HG02840 (cell line): ENCODE data around the gene ZNF532.
"Not testable (repeated sequence)": the region's sequence is repeated elsewhere in the genome, so short reads cannot be mapped to it uniquely, and the experiment has no call there.

ENCODE experiments used
- ATAC-seq: cut with Tn5 transposase; IDR thresholded peaks from one replicate; pipeline ENCODE4 v1.9.1; 2021; ENCODE audit warnings: mild to moderate bottlenecking, moderate library complexity, moderate number of reproducible peaks; ENCODE audit not compliant: unreplicated experiment, low FRiP score

ZNF532 gene

GRCh38 chr18:59025532-59025931 is 160.9 kb downstream of the ZNF532 start:
- ATAC-seq = not testable (repeated sequence)

GRCh38 chr18:59026364-59026763 is 161.7 kb downstream of the ZNF532 start:
- no peak for ATAC-seq

DNA sequence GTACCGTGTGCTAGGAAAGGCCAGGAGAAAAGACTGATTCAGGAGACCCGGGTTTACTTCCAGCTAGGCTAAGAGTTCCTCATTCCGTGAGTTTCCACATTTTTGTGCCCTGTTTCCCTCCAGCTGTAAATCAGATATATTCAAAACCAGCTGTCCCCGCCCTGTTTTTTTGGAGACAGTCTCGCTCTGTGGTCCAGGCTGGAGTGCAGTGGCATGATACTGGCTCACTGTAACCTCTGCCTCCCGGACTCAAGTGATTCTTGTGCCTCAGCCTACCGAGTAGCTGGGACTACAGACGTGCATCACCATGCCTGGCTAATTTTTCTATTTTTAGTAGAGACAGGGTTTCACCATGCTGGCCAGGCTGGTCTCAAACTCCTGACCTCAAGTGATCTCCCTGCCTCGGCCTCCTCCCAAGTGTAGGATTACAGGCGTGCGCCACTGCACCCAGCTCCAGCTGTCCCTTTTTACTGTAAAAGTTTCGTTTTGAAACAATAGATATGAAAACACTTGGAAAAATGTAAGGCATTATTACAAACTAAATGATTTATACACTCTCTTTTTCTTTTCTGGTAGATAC is 162.2 kb downstream of the ZNF532 start:
- no peak for ATAC-seq

- ATAC-seq = no peak
These were observed 165.2 kb downstream of the ZNF532 start for GRCh38 chr18:59029663-59030429.

GRCh38 chr18:59032308-59032707 is 167.6 kb downstream of the ZNF532 start:
- no peak for ATAC-seq

DNA sequence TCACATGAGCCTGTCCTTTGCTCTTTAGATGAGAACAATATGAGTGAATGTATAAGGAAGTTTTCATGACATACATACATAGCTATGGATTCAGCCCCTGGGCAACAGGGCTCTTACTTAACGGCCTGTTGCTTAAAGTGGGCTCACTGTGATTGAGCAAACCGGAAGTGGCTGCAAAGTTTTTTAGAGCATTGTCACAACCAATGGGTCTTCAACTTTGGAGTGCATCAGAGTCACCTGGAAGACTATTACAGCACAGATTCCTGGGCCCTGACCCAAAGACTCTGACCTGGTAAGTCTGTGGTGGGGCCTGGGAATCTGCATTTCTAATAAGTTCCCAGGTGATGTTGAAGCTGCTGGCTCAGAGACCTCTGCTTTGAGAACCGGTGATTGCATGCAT is 168.7 kb downstream of the ZNF532 start:
- ATAC-seq = no peak

DNA sequence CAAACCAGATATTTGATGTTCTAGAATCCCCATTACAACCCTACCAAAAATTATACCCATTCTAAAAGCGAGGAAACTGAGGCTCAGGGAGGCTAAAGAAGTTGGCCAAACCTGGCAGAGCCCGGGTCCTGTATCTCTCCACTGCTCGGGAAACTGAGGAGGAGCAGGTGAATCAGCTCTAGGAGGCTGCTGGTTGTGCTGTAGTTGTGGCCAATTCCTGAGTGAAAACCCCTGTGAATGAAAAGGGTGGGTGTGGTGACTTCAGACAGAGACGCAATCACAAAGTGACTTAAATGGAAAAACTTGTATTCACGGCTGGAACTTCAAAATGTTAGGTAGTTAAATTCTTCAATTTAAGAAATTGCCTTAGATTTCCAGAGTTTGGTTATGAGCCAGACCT is 169.3 kb downstream of the ZNF532 start:
- ATAC-seq = no peak

GRCh38 chr18:59035591-59035990 is 170.9 kb downstream of the ZNF532 start:
- ATAC-seq = no peak
